CD14-positive monocyte (primary cell): ENCODE data around the gene TSPAN18. TPM values are rescaled to one million over a fixed set of nuclear protein-coding genes. Genes with fewer than 3 reads are reported as not detected.

Experiments used
- DNase-seq, 3 donors: peaks; one replicate each; pipeline ENCODE4 v3.0.0-alpha.2; 2011 to 2022
- H2AFZ ChIP-seq: 2 replicates; pipeline ENCODE4 v1.6.0; 2012; ENCODE audit warnings: mild to moderate bottlenecking, low read depth, low read length, inconsistent platforms; ENCODE audit not compliant: insufficient read depth, poor library complexity, severe bottlenecking
- H3K27ac ChIP-seq, 2 donors: 1 replicate in 1 of 2; 2 replicates in 1 of 2; pipeline ENCODE4 v1.5.1; 2012 to 2013; ENCODE audit warnings: low read length in 2 of 2, control low read depth in 1 of 2, inconsistent platforms in 1 of 2, low read depth in 1 of 2, mild to moderate bottlenecking in 1 of 2
- H3K27me3 ChIP-seq, 2 donors: one replicate each; pipeline versions ENCODE4 v1.6.0 to v1.6.1; 2011 to 2013; ENCODE audit warnings: low read length in 2 of 2; ENCODE audit not compliant: control insufficient read depth in 2 of 2, insufficient read depth in 2 of 2
- H3K36me3 ChIP-seq, 2 donors: replicated peaks in 1 of 2; 1 replicate in 1 of 2; 2 replicates in 1 of 2; pipeline versions ENCODE4 v1.5.1 to v1.6.1; 2012 to 2013; ENCODE audit warnings: low read length in 2 of 2, control low read depth in 1 of 2, inconsistent platforms in 1 of 2, mild to moderate bottlenecking in 1 of 2; ENCODE audit not compliant: insufficient read depth in 2 of 2, control insufficient read depth in 1 of 2
- H3K4me1 ChIP-seq, 2 donors: 1 replicate in 1 of 2; 2 replicates in 1 of 2; pipeline versions ENCODE4 v1.5.1 to v1.6.1; 2012 to 2013; ENCODE audit warnings: low read length in 2 of 2, control low read depth in 1 of 2, inconsistent platforms in 1 of 2, mild to moderate bottlenecking in 1 of 2, moderate library complexity in 1 of 2; ENCODE audit not compliant: insufficient read depth in 2 of 2, control insufficient read depth in 1 of 2
- H3K4me2 ChIP-seq: replicated peaks from 2 replicates; pipeline ENCODE3; 2012; ENCODE audit warnings: low read length, moderate library complexity, mild to moderate bottlenecking; ENCODE audit not compliant: poor library complexity, severe bottlenecking; ENCODE audit errors: extremely low read depth
- H3K4me3 ChIP-seq, 3 experiments: fragments of 200-600 bp in 1 of 3; sonication (generic) in 1 of 3; replicated peaks in 1 of 3; 1 replicate in 2 of 3; 2 replicates in 1 of 3; pipeline ENCODE4 v1.5.1; 2011 to 2013; ENCODE audit warnings: low read length in 3 of 3, mild to moderate bottlenecking in 3 of 3, control low read depth in 2 of 3, low read depth in 2 of 3, inconsistent platforms in 1 of 3, moderate library complexity in 1 of 3
- H3K79me2 ChIP-seq: 2 replicates; pipeline ENCODE4 v1.6.0; 2012; ENCODE audit warnings: mild to moderate bottlenecking, control low read depth, inconsistent platforms, low read length, moderate library complexity; ENCODE audit not compliant: insufficient read depth
- H3K9ac ChIP-seq: 2 replicates; pipeline ENCODE4 v1.6.0; 2017; ENCODE audit warnings: low read length, mild to moderate bottlenecking; ENCODE audit not compliant: insufficient read depth, poor library complexity, severe bottlenecking
- H3K9me3 ChIP-seq, 2 donors: replicated peaks in 1 of 2; 1 replicate in 1 of 2; 2 replicates in 1 of 2; pipeline versions ENCODE4 v1.5.1 to v1.6.1; 2012 to 2013; ENCODE audit warnings: low read length in 2 of 2, control low read depth in 1 of 2; ENCODE audit not compliant: control insufficient read depth in 1 of 2, insufficient read depth in 1 of 2
- H4K20me1 ChIP-seq: 2 replicates; pipeline ENCODE4 v1.6.0; 2012; ENCODE audit warnings: mild to moderate bottlenecking, low read length, control low read depth, moderate library complexity; ENCODE audit not compliant: insufficient read depth
- H3K27ac Mint-ChIP-seq, 7 donors: one replicate each; pipeline ENCODE4 v1.8.0; 2020; ENCODE audit warnings: mild to moderate bottlenecking in 7 of 7, mixed read lengths in 7 of 7, moderate library complexity in 6 of 7, inconsistent platforms in 2 of 7
- H3K27me3 Mint-ChIP-seq, 3 donors: one replicate each; pipeline ENCODE4 v1.8.0; 2021 to 2022; ENCODE audit warnings: low read depth in 3 of 3, mild to moderate bottlenecking in 3 of 3, mixed read lengths in 3 of 3, moderate library complexity in 3 of 3, inconsistent platforms in 1 of 3
- H3K36me3 Mint-ChIP-seq, 2 donors: one replicate each; pipeline ENCODE4 v1.8.0; 2020; ENCODE audit warnings: mixed read lengths in 2 of 2, inconsistent platforms in 1 of 2, mild to moderate bottlenecking in 1 of 2
- H3K4me1 Mint-ChIP-seq: one replicate; pipeline ENCODE4 v1.8.0; 2020; ENCODE audit warnings: mild to moderate bottlenecking, mixed read lengths
- H3K4me3 Mint-ChIP-seq, 2 donors: one replicate each; pipeline ENCODE4 v1.8.0; 2020; ENCODE audit warnings: mild to moderate bottlenecking in 2 of 2, mixed read lengths in 2 of 2, moderate library complexity in 1 of 2
- H3K9me3 Mint-ChIP-seq, 7 donors: one replicate each; pipeline ENCODE4 v1.8.0; 2020 to 2022; ENCODE audit warnings: mixed read lengths in 7 of 7, mild to moderate bottlenecking in 6 of 7, moderate library complexity in 6 of 7, inconsistent platforms in 2 of 7
- CTCF ChIP-seq: fragments of 200-600 bp; IDR thresholded peaks from one replicate; pipeline ENCODE4 v1.8.0; 2022; ENCODE audit warnings: antibody characterized with exemption, mild to moderate bottlenecking
- WGBS: methylation state at CpG from one replicate; pipeline ENCODE4 v1.1.5; 2013; ENCODE audit warnings: missing lambda C conversion rate; ENCODE audit not compliant: insufficient coverage; 5-methylcytosine and 5-hydroxymethylcytosine counted together
- intact Hi-C, 2 donors: fragments of 100-400 bp; cut with micrococcal nuclease; formaldehyde crosslinking; loops; one replicate each; pipeline versions ENCODE4 v1.15.0 to v1.15.1; 2023
- polyA plus RNA-seq, 3 donors: library from polyadenylated mRNA; depleted of rRNA in 1 of 3; unstranded in 2 of 3; stranded (reverse) in 1 of 3; fragments of 300-500 nt in 2 of 3; fragments of >200 nt in 1 of 3; fragmentation: Illumina TruSeq in 2 of 3; gene quantifications; 1 replicate in 2 of 3; 2 replicates in 1 of 3; pipeline ENCODE4 v1.2.3, GENCODE V29; 2012 to 2021

TSPAN18 gene
- polyA plus RNA-seq, 3 donors = not detected

DNA sequence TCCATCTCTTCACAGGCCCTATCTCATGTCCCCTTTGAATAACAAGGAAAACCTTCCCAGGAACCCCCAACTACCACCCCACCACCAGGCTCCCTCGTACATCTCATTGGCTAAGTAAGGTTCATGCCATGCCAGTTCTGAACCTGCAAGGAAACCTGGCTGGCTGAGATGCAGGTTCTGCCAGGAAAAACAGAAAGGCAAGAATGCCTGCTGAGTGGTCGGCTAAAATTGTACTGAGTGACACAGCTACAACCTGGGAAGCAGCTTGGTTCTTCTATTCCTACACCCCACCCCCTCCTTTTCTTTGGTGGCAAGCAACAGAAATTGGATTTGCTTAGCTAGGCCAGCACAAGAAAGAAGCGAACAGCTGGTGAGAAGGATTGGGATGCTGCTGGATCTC is 36.1 kb upstream of the TSPAN18 start:
- Histone ChIP-seq H3K36me3 (no peaks in the 10 kb centered on the region), H3K4me3 (no peak overlapping the region), H3K9me3 (no peaks in the 10 kb centered on the region), H3K27ac (no peak overlapping the region), H3K4me2 (no peak overlapping the region), H2AFZ (no peak overlapping the region), H3K27me3 (no peaks in the 10 kb centered on the region), H3K9ac (no peak overlapping the region), H4K20me1 (no peaks in the 10 kb centered on the region), H3K4me1 (no peaks in the 10 kb centered on the region), H3K79me2 (no peaks in the 10 kb centered on the region)
- intact Hi-C loops = no loop called here
- WGBS = no CpG with 5 or more reads among the region's 3 CpGs
- no peak overlapping the region for H3K27ac Mint-ChIP-seq
- H3K36me3 Mint-ChIP-seq = no peaks in the 10 kb centered on the region
- H3K9me3 Mint-ChIP-seq = peaks cover 0 to 5% (median 0%) of the 10 kb centered on the region in 7 donors
- no peak overlapping the region for H3K4me3 Mint-ChIP-seq
- no peak for DNase-seq
- peaks cover 8% of the 10 kb centered on the region for H3K4me1 Mint-ChIP-seq
- no peak for TF ChIP-seq CTCF
- H3K27me3 Mint-ChIP-seq = peaks cover 8 to 9% (median 9%) of the 10 kb centered on the region in 3 donors

DNA sequence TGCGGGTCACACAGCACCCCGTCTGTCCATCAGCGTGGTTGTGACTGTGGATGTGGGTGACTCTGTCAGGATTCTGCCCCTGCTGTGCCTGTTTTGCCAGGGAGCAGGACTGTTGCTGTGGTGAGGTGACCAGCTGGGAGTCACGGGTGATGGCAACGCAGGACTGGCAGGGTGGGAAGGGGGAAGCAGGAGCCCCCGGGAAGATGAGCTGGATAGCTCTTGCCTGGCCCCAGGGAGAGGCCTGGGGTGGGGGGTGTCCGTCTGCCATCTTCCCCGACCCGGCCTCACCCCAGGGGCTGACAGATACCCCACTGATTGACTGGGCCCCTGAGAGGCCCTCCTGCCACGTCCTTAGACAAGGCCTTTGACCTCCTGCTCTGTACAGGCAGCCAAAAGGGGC is 34.3 kb upstream of the TSPAN18 start:
- H3K79me2 ChIP-seq = no peaks in the 10 kb centered on the region
- H3K27ac ChIP-seq = no peak overlapping the region
- no peaks in the 10 kb centered on the region for H3K36me3 ChIP-seq
- intact Hi-C loops = no loop called here
- Mint-ChIP-seq H3K27ac (no peak overlapping the region), H3K4me1 (peaks cover 3% of the 10 kb centered on the region), H3K36me3 (no peaks in the 10 kb centered on the region), H3K9me3 (peaks cover 0 to 5% (median 0%) of the 10 kb centered on the region in 7 donors), H3K4me3 (no peak overlapping the region), H3K27me3 (peaks cover 6 to 9% (median 6%) of the 10 kb centered on the region in 3 donors)
- no peak overlapping the region for H3K9ac ChIP-seq
- no peaks in the 10 kb centered on the region for H3K27me3 ChIP-seq
- TF ChIP-seq CTCF = no peak
- no peak overlapping the region for H2AFZ ChIP-seq
- DNase-seq = no peak
- no peaks in the 10 kb centered on the region for H3K9me3 ChIP-seq
- 95% methylated on average over 9 of the region's 10 CpGs for WGBS
- no peak overlapping the region for H3K4me2 ChIP-seq
- no peaks in the 10 kb centered on the region for H3K4me1 ChIP-seq
- H3K4me3 ChIP-seq = no peak overlapping the region
- H4K20me1 ChIP-seq = no peaks in the 10 kb centered on the region
